ENCODE data around the gene OOSP4B. TPM values are rescaled to one million over a fixed set of nuclear protein-coding genes. Genes with fewer than 3 reads are reported as not detected.
"Not testable (repeated sequence)": the region's sequence is repeated elsewhere in the genome, so short reads cannot be mapped to it uniquely, and the experiment has no call there.

The OOSP4B gene
- not detected for total RNA-seq

GRCh38 chr11:60016881-60017280, at the start of gene OOSP4B:
Gene OOSP4B, plus strand, starts transcription at chr11:60017181.
- H3K4me1 ChIP-seq, result no peaks in the 10 kb centered on the region
- DNase-seq, result no peak
- no peaks in the 10 kb centered on the region for H3K36me3 ChIP-seq
- intact Hi-C loops (cut with DNase I; ENCODE audit: low total_unique reads), result no loop called here
- H3K27ac ChIP-seq, result no peak within 1 kb of the TSS
- no peaks in the 10 kb centered on the region for H3K27me3 ChIP-seq
- H3K4me3 ChIP-seq, result no peak within 1 kb of the TSS
- H3K9me3 ChIP-seq, result no peaks in the 10 kb centered on the region
- TF ChIP-seq CTCF (IDR thresholded peaks at IDR 0.05) (no peak), POLR2A (IDR thresholded peaks at IDR 0.05) (no peak)

- DNase-seq, result no peak
- Histone ChIP-seq H3K9me3 (no peaks in the 10 kb centered on the region), H3K27ac (no peak overlapping the region), H3K36me3 (no peaks in the 10 kb centered on the region), H3K4me1 (no peaks in the 10 kb centered on the region), H3K27me3 (no peaks in the 10 kb centered on the region), H3K4me3 (no peak overlapping the region)
- intact Hi-C loops (cut with DNase I; ENCODE audit: low total_unique reads), result no loop called here
- no peak for TF ChIP-seq POLR2A (IDR thresholded peaks at IDR 0.05)
- TF ChIP-seq CTCF (IDR thresholded peaks at IDR 0.05), result no peak
Measured at GRCh38 chr11:59967677-59968394, 49.1 kb upstream of the OOSP4B start.

- Histone ChIP-seq H3K4me3 (no peak overlapping the region), H3K4me1 (no peaks in the 10 kb centered on the region), H3K27me3 (no peaks in the 10 kb centered on the region), H3K36me3 (no peaks in the 10 kb centered on the region), H3K9me3 (no peaks in the 10 kb centered on the region), H3K27ac (no peak overlapping the region)
- no peak for DNase-seq
- intact Hi-C loops (cut with DNase I; ENCODE audit: low total_unique reads), result no loop called here
- TF ChIP-seq POLR2A (IDR thresholded peaks at IDR 0.05) (no peak), CTCF (IDR thresholded peaks at IDR 0.05) (no peak)
Measured at GRCh38 chr11:59968395-59968783, 48.6 kb upstream of the OOSP4B start.

GRCh38 chr11:59973097-59973496, 43.9 kb upstream of the OOSP4B start:
- TF ChIP-seq POLR2A (IDR thresholded peaks at IDR 0.05) (no peak), CTCF (IDR thresholded peaks at IDR 0.05) (no peak)
- intact Hi-C loops (cut with DNase I; ENCODE audit: low total_unique reads), result no loop called here

GRCh38 chr11:59981106-59981770, 35.7 kb upstream of the OOSP4B start:
- Histone ChIP-seq H3K4me3 (no peak overlapping the region), H3K27ac (no peak overlapping the region), H3K4me1 (no peaks in the 10 kb centered on the region), H3K9me3 (no peaks in the 10 kb centered on the region), H3K27me3 (no peaks in the 10 kb centered on the region), H3K36me3 (no peaks in the 10 kb centered on the region)
- TF ChIP-seq POLR2A (IDR thresholded peaks at IDR 0.05) (no peak), CTCF (IDR thresholded peaks at IDR 0.05) (no peak)
- no peak for DNase-seq
- intact Hi-C loops (cut with DNase I; ENCODE audit: low total_unique reads), result no loop called here

More at GRCh38 chr11:59973097-59973496, 43.9 kb upstream of the OOSP4B start:
- Histone ChIP-seq H3K4me1 (no peaks in the 10 kb centered on the region), H3K9me3 (no peaks in the 10 kb centered on the region), H3K4me3 (no peak overlapping the region), H3K27ac (no peak overlapping the region), H3K36me3 (no peaks in the 10 kb centered on the region), H3K27me3 (no peaks in the 10 kb centered on the region)
- DNase-seq, result no peak

- H3K27me3 ChIP-seq; H3K4me3 ChIP-seq; intact Hi-C loops (cut with DNase I; ENCODE audit: low total_unique reads); H3K4me1 ChIP-seq; H3K27ac ChIP-seq; H3K36me3 ChIP-seq; H3K9me3 ChIP-seq; DNase-seq: not testable (repeated sequence)
Measured at GRCh38 chr11:59982037-59982436, 34.9 kb upstream of the OOSP4B start.
